SJCRH30 (cell line): ENCODE data around the gene ALG14. TPM values are rescaled to one million over a fixed set of nuclear protein-coding genes. Genes with fewer than 3 reads are reported as not detected.
"Not testable (repeated sequence)": the region's sequence is repeated elsewhere in the genome, so short reads cannot be mapped to it uniquely, and the experiment has no call there.

Experiments used
- DNase-seq, 2 experiments: peaks; one replicate each; pipeline ENCODE4 v3.0.0-alpha.2; 2015 to 2020
- H3K27ac ChIP-seq: fragments of 250-450 bp; sonication (Bioruptor Pico); 2 replicates; pipeline ENCODE4 v1.5.1; 2020; ENCODE audit warnings: mild to moderate bottlenecking, moderate library complexity
- H3K27me3 ChIP-seq: fragments of 250-450 bp; sonication (Bioruptor Pico); 2 replicates; pipeline ENCODE4 v1.5.1; 2020; ENCODE audit warnings: mild to moderate bottlenecking, moderate library complexity
- H3K36me3 ChIP-seq: fragments of 250-450 bp; sonication (Bioruptor Pico); 2 replicates; pipeline ENCODE4 v1.5.1; 2020; ENCODE audit warnings: mild to moderate bottlenecking, moderate library complexity
- H3K4me1 ChIP-seq: fragments of 250-450 bp; sonication (Bioruptor Pico); 2 replicates; pipeline ENCODE4 v1.5.1; 2020; ENCODE audit warnings: mild to moderate bottlenecking, moderate library complexity
- H3K4me3 ChIP-seq: fragments of 250-450 bp; sonication (Bioruptor Pico); 2 replicates; pipeline ENCODE4 v1.5.1; 2020; ENCODE audit warnings: mild to moderate bottlenecking, moderate library complexity
- H3K9me3 ChIP-seq: fragments of 250-450 bp; sonication (Bioruptor Pico); replicated peaks from 2 replicates; pipeline ENCODE4 v1.5.1; 2020; ENCODE audit warnings: mild to moderate bottlenecking, moderate library complexity
- total RNA-seq: library from RNA; depleted of rRNA; stranded (reverse); fragments of >200 nt; shearing (Covaris generic); gene quantifications from 2 replicates; pipeline ENCODE4 v1.2.3, GENCODE V29; 2014

ALG14 gene
- total RNA-seq, 1 experiment from 2014 or later, result 5.5 TPM

GRCh38 chr1:95019466-95019865 lies 53.3 kb downstream of the ALG14 start:
- not testable (repeated sequence) for H3K27me3 ChIP-seq, H3K4me3 ChIP-seq, H3K9me3 ChIP-seq, H3K36me3 ChIP-seq, H3K27ac ChIP-seq, DNase-seq
- peaks cover 36% of the 10 kb centered on the region for H3K4me1 ChIP-seq

DNA sequence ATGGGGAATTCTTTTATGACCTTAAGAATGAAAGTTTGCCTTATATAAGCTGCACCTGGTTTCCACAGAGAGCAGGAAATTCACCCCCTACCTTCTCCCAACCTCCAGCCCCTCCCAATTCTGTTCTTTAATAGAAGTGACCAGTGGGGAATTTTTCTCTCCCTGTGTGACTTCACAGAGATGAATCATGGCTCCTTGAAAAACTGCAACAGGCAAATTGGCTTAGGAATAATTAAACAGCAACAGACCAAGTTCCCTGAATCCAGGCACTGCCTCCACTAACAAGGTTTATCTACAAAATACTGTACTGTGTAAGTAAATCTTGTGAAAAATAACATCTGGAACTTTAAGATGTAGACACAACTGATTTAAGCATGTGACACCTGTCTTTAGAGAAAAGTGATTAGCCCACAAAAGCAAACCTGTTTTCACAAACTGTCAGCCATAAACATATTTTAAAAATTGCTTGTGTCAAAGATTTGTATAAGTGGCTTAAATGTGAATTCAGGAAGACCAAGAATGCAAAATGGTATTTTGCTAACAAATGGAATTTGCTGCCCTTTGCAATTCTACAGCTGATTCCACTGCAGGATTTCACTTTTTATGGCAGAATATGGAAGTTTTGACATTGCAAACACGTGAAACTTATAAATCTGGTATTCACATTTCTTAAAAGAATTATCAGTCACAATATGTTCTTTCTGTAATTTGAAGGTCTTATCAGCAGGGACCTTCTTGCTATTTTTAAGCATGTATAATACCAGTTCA lies 54.0 kb downstream of the ALG14 start:
- Histone ChIP-seq H3K27ac (no peak overlapping the region), H3K4me1 (peaks cover 36% of the 10 kb centered on the region), H3K27me3 (no peaks in the 10 kb centered on the region), H3K9me3 (no peaks in the 10 kb centered on the region), H3K4me3 (no peak overlapping the region), H3K36me3 (no peaks in the 10 kb centered on the region)
- DNase-seq, result no peak

GRCh38 chr1:95017775-95018174 lies 55.0 kb downstream of the ALG14 start:
- H3K36me3 ChIP-seq, result no peaks in the 10 kb centered on the region
- H3K4me3 ChIP-seq, result no peak overlapping the region
- H3K27ac ChIP-seq, result no peak overlapping the region
- H3K9me3 ChIP-seq, result no peaks in the 10 kb centered on the region
- peaks cover 26% of the 10 kb centered on the region for H3K4me1 ChIP-seq
- no peak for DNase-seq
- no peaks in the 10 kb centered on the region for H3K27me3 ChIP-seq

DNA sequence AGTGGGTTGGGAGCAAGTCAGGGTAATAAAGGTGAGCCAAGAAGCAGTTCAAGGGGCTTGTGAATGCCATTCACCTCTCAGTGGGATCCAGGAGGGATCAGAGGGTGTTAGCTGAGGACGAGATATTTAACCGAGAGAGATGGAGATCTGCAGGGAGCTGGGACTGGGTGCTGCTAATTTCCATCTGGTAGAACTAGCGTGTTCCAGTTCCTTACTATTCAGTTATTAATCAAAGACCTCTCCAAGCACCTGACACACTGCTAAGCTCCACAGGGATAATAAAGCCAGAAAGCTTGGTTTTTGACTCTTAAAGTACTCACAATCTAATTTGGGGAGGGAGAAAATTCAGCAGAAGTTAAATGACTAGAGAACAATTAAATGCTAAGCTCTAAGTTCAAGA lies 57.7 kb downstream of the ALG14 start:
- Histone ChIP-seq H3K9me3 (no peaks in the 10 kb centered on the region; the same call in 1 of the 2 replicates), H3K36me3 (0 out of 2 replicates have a peak, but pooled peaks cover 2% of the 10 kb centered on the region), H3K4me3 (no peak overlapping the region), H3K27ac (no peak overlapping the region), H3K27me3 (no peaks in the 10 kb centered on the region), H3K4me1 (peaks cover 13% of the 10 kb centered on the region)
- DNase-seq, result no peak

DNA sequence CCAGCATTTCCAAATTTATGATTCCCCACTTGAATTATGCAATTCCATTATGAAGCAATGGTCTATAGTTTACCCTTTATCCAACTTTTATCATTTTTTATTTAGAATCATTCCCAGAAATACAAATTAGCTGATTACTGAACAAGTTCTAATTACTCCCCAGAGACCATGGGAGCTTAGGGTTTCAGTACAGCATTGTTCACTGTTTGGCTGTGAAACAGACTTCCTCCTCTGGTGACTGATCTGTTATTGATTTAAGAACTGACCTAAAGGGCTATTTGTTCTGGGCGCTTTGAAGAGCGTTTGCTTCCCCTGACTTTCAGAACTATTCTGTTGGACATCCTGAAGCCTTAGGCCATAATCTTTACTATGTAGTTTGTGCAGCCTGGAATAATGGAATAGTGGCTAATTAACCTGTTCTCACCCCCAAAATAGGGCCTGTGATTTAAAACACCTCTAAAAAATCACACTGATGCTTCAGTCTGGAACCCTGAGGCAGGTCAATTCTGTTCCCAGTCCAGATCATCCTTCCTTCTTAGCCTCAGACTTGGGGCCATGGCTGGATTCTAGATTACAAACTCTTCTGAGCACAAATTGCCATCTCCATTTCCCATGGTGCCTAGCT lies 58.7 kb downstream of the ALG14 start:
- peaks cover 11% of the 10 kb centered on the region for H3K4me1 ChIP-seq
- peak in 1 of 2 experiments; percentile 35 for DNase-seq
- no peaks in the 10 kb centered on the region; the same call in 1 of the 2 replicates for H3K9me3 ChIP-seq
- H3K27me3 ChIP-seq, result no peaks in the 10 kb centered on the region
- H3K27ac ChIP-seq, result no peak overlapping the region
- 0 out of 2 replicates have a peak, but pooled peaks cover 2% of the 10 kb centered on the region for H3K36me3 ChIP-seq
- no peak overlapping the region for H3K4me3 ChIP-seq

DNA sequence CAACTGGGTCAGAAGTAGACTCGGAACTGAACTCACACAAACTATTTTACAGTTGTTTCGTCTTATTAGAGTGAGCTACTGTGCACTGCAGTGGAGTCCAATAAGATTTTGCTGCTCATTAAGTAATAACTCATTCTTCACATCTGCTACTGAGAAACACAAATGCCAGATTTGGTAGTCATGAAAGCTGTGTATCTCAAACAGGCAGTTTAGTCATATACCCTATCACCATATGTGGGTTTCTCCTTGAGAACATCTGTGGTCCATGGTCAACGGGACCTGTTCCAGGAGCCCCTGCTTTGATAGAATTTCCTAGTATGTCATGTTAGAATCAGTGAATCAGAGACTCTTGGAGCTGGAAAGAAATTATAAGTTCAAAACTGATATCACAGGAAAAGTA lies 60.4 kb downstream of the ALG14 start:
- no peaks in the 10 kb centered on the region; the same call in 1 of the 2 replicates for H3K9me3 ChIP-seq
- H3K4me3 ChIP-seq, result no peak overlapping the region
- no peak for DNase-seq
- H3K27me3 ChIP-seq, result no peaks in the 10 kb centered on the region
- no peak overlapping the region for H3K27ac ChIP-seq
- H3K36me3 ChIP-seq, result 0 out of 2 replicates have a peak, but pooled peaks cover 2% of the 10 kb centered on the region
- H3K4me1 ChIP-seq, result peaks cover 11% of the 10 kb centered on the region

DNA sequence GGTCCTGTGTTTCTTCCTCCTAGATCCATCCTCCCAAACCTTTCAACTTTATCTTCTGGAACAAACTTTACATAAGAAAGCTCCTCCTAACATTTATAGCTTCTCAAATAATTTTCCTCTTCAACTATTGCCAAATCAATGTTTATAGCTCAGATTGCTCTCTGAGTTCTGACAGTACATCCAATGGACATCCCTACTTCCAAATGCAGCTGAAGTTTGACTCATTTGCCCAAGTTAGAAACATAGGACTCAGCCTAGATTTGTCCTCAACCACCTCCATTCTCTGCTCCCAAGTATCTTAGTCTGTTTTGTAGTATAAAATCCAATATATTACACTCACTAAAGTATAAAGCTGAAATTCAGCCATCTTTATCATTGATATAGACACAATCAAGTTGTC lies 62.6 kb downstream of the ALG14 start:
- H3K4me1 ChIP-seq, result peaks cover 33% of the 10 kb centered on the region
- no peaks in the 10 kb centered on the region; the same call in 1 of the 2 replicates for H3K9me3 ChIP-seq
- H3K27me3 ChIP-seq, result no peaks in the 10 kb centered on the region
- DNase-seq, result no peak
- no peak overlapping the region for H3K4me3 ChIP-seq
- 0 out of 2 replicates have a peak, but pooled peaks cover 2% of the 10 kb centered on the region for H3K36me3 ChIP-seq
- no peak overlapping the region for H3K27ac ChIP-seq

DNA sequence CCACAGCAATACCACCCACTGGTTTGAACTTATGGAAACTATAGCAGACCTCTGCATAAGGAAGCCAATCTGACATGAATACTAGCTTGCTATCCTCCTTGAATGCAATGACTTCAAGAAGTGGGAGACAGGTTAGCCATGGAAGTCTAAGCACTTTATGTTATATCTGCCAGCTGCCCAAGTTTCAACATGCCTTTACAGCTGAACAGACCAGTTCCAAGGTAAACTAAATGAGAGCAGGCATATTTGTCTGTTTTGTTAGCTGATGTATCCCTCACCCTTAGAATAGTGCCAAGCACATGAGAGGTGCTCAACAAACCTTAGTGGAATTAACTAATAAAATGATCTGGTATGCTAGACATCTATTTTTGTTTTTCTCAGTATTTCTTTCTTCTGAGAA lies 65.1 kb downstream of the ALG14 start:
- DNase-seq, result no peak
- Histone ChIP-seq H3K9me3 (no peaks in the 10 kb centered on the region; the same call in 1 of the 2 replicates), H3K4me3 (no peak overlapping the region), H3K27ac (no peak overlapping the region), H3K36me3 (0 out of 2 replicates have a peak, but pooled peaks cover 2% of the 10 kb centered on the region), H3K4me1 (peaks cover 36% of the 10 kb centered on the region), H3K27me3 (no peaks in the 10 kb centered on the region)

- Histone ChIP-seq H3K4me3 (no peak overlapping the region), H3K36me3 (no peaks in the 10 kb centered on the region), H3K27ac (peak overlapping the region; percentile 35), H3K9me3 (no peaks in the 10 kb centered on the region; the same call in 1 of the 2 replicates), H3K4me1 (peaks cover 45% of the 10 kb centered on the region), H3K27me3 (no peaks in the 10 kb centered on the region)
- peak; percentile 37 to 83 for DNase-seq
These were observed 66.1 kb downstream of the ALG14 start for GRCh38 chr1:95006681-95007080.

DNA sequence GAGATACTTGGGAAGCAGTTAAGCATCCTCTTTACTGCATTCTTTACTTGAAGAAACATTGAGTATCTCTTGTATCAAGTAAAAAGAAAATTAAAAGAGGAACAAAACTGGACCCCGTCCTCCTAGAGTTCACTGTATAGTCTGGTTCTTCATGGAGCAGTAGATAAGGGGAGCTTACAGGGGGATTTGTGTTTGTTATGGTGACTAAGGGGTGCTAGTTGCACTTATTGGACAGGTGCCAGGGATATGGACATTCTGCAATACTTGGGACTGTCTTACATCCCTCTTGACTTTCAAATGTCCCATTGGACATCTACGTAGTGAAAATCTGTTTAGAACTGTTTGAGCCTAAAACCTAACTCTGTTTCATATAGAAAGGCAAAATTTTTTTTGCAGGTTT lies 67.2 kb downstream of the ALG14 start:
- H3K27me3 ChIP-seq, result no peaks in the 10 kb centered on the region
- peaks cover 45% of the 10 kb centered on the region for H3K4me1 ChIP-seq
- H3K9me3 ChIP-seq, result no peaks in the 10 kb centered on the region; the same call in 1 of the 2 replicates
- H3K4me3 ChIP-seq, result no peak overlapping the region
- H3K27ac ChIP-seq, result no peak overlapping the region
- DNase-seq, result peak in 1 of 2 experiments; percentile 52
- no peaks in the 10 kb centered on the region for H3K36me3 ChIP-seq

GRCh38 chr1:95004013-95004412 lies 68.7 kb downstream of the ALG14 start:
- Histone ChIP-seq H3K4me3 (no peak overlapping the region), H3K36me3 (no peaks in the 10 kb centered on the region), H3K27ac (no peak overlapping the region), H3K27me3 (no peaks in the 10 kb centered on the region), H3K4me1 (peaks cover 45% of the 10 kb centered on the region), H3K9me3 (no peaks in the 10 kb centered on the region)
- no peak for DNase-seq

DNA sequence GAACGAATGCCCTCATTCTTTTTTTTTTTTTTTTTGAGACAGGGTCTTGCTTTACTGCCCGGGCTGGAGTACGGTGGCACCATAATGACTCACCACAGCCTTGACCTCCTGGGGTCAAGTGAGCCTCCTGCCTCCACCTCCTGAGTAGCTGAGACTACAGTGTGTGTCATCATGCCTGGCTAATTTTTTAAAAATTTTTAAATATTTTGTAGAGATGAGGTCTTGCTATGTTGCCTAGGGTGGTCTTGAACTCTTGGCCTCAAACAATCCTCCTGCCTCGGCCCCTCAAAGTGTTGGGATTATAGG lies 69.4 kb downstream of the ALG14 start:
- H3K4me1 ChIP-seq, result peaks cover 45% of the 10 kb centered on the region
- no peaks in the 10 kb centered on the region for H3K9me3 ChIP-seq
- no peak for DNase-seq
- no peak overlapping the region for H3K4me3 ChIP-seq
- no peaks in the 10 kb centered on the region for H3K36me3 ChIP-seq
- H3K27me3 ChIP-seq, result no peaks in the 10 kb centered on the region
- H3K27ac ChIP-seq, result peak overlapping the region; percentile 82; the same call in 1 of the 2 replicates

GRCh38 chr1:95002540-95003432 lies 70.0 kb downstream of the ALG14 start:
- Histone ChIP-seq H3K4me3 (peak overlapping the region; percentile 35), H3K9me3 (no peaks in the 10 kb centered on the region), H3K4me1 (peaks cover 44% of the 10 kb centered on the region), H3K27me3 (no peaks in the 10 kb centered on the region), H3K36me3 (no peaks in the 10 kb centered on the region), H3K27ac (peak overlapping the region; percentile 82)
- DNase-seq, result peak; percentile 31 to 64

GRCh38 chr1:95002164-95002539 lies 70.6 kb downstream of the ALG14 start:
- Histone ChIP-seq H3K36me3 (no peaks in the 10 kb centered on the region), H3K27ac (peak overlapping the region; percentile 82), H3K4me1 (peaks cover 38% of the 10 kb centered on the region), H3K4me3 (peak overlapping the region; percentile 35; the same call in 1 of the 2 replicates), H3K9me3 (no peaks in the 10 kb centered on the region), H3K27me3 (no peaks in the 10 kb centered on the region)
- DNase-seq, result no peak
